Naive thymus-derived CD4-positive, alpha-beta T cell (primary cell): Measurements from ENCODE around the gene JAZF1. TPM values are rescaled to one million over a fixed set of nuclear protein-coding genes. Genes with fewer than 3 reads are reported as not detected.

ENCODE experiments used
- ATAC-seq: fragments of 150-1000 bp; cut with Tn5 transposase; 2 replicates; pipeline ENCODE4 v1.10.0; 2021; ENCODE audit warnings: mild to moderate bottlenecking, moderate library complexity
- CTCF ChIA-PET: fragments of 350-600 bp; sonication (Branson Sonifier 250); formaldehyde crosslinking; loops from one replicate; lab custom pipeline; 2021; ENCODE audit warnings: antibody characterized with exemption; lab: Charles Lee
- POLR2A ChIA-PET: fragments of 350-600 bp; sonication (Branson Sonifier 250); formaldehyde crosslinking; loops from one replicate; lab custom pipeline; 2021; ENCODE audit warnings: antibody characterized with exemption, inconsistent platforms; lab: Charles Lee
- DNase-seq, 9 donors: peaks; one replicate each; pipeline versions ENCODE4 v3.0.0 to v3.0.0-alpha.2; 2020 to 2022; ENCODE audit warnings: mixed read lengths in 1 of 9
- H3K27ac ChIP-seq: one replicate; pipeline ENCODE4 v1.7.0; 2013; ENCODE audit warnings: mild to moderate bottlenecking, low read depth, low read length, moderate library complexity
- H3K27me3 ChIP-seq, 2 donors: one replicate each; pipeline ENCODE4 v1.7.0; 2013; ENCODE audit warnings: low read length in 2 of 2, mild to moderate bottlenecking in 2 of 2, moderate library complexity in 2 of 2; ENCODE audit not compliant: control insufficient read depth in 2 of 2, insufficient read depth in 2 of 2
- H3K36me3 ChIP-seq, 3 experiments: 1 replicate in 2 of 3; 2 replicates in 1 of 3; pipeline ENCODE4 v1.7.0; 2013; ENCODE audit warnings: low read length in 3 of 3, mild to moderate bottlenecking in 3 of 3, moderate library complexity in 1 of 3; ENCODE audit not compliant: insufficient read depth in 3 of 3, control insufficient read depth in 2 of 3
- H3K4me1 ChIP-seq, 2 donors: one replicate each; pipeline ENCODE4 v1.7.0; 2013; ENCODE audit warnings: low read length in 2 of 2, mild to moderate bottlenecking in 2 of 2, moderate library complexity in 1 of 2; ENCODE audit not compliant: control insufficient read depth in 2 of 2, insufficient read depth in 2 of 2
- H3K4me3 ChIP-seq: 2 replicates; pipeline ENCODE4 v1.7.0; 2013; ENCODE audit warnings: mild to moderate bottlenecking, low read length
- H3K9me3 ChIP-seq, 3 experiments: 1 replicate in 2 of 3; 2 replicates in 1 of 3; pipeline ENCODE4 v1.7.0; 2013; ENCODE audit warnings: low read length in 3 of 3; ENCODE audit not compliant: control insufficient read depth in 2 of 3
- H3K27ac Mint-ChIP-seq, 9 donors: one replicate each; pipeline ENCODE4 v1.8.0; 2020 to 2022; ENCODE audit warnings: mixed read lengths in 9 of 9, mild to moderate bottlenecking in 8 of 9, moderate library complexity in 5 of 9, inconsistent platforms in 2 of 9
- H3K27me3 Mint-ChIP-seq, 5 donors: one replicate each; pipeline ENCODE4 v1.8.0; 2021 to 2022; ENCODE audit warnings: mixed read lengths in 5 of 5, mild to moderate bottlenecking in 1 of 5
- H3K36me3 Mint-ChIP-seq, 5 donors: one replicate each; pipeline ENCODE4 v1.8.0; 2020 to 2022; ENCODE audit warnings: mixed read lengths in 5 of 5, mild to moderate bottlenecking in 3 of 5, inconsistent platforms in 1 of 5
- H3K4me1 Mint-ChIP-seq, 7 donors: one replicate each; pipeline ENCODE4 v1.8.0; 2020 to 2022; ENCODE audit warnings: mixed read lengths in 7 of 7, mild to moderate bottlenecking in 3 of 7, inconsistent platforms in 1 of 7
- H3K4me3 Mint-ChIP-seq, 10 donors: one replicate each; pipeline ENCODE4 v1.8.0; 2020 to 2022; ENCODE audit warnings: mild to moderate bottlenecking in 10 of 10, mixed read lengths in 10 of 10, moderate library complexity in 6 of 10, inconsistent platforms in 2 of 10
- H3K9me3 Mint-ChIP-seq, 11 donors: one replicate each; pipeline ENCODE4 v1.8.0; 2020 to 2022; ENCODE audit warnings: mixed read lengths in 11 of 11, mild to moderate bottlenecking in 4 of 11, inconsistent platforms in 1 of 11, moderate library complexity in 1 of 11
- intact Hi-C, 2 donors: fragments of 100-400 bp; cut with micrococcal nuclease; formaldehyde crosslinking; loops; one replicate each; pipeline ENCODE4 v1.15.1; 2023
- polyA plus RNA-seq, 2 donors: library from polyadenylated mRNA; unstranded; fragments of 300-500 nt; fragmentation: Illumina TruSeq; gene quantifications; one replicate each; pipeline ENCODE4 v1.2.3, GENCODE V29; 2021
- total RNA-seq, 6 experiments: library from RNA in 5 of 6; stranded (reverse) in 5 of 6; gene quantifications; 1 replicate in 5 of 6; 2 replicates in 1 of 6; pipeline ENCODE4 v1.2.3 and lab custom pipeline; 2021 to 2026

Gene JAZF1
- total and polyA plus RNA-seq, 7 experiments from 2014 or later = 2.0 to 33.1 (median 3.2) TPM

- Mint-ChIP-seq H3K4me1 (peaks cover 0 to 3% (median 0%) of the 10 kb centered on the region in 7 donors), H3K36me3 (peaks cover 0 to 23% (median 21%) of the 10 kb centered on the region in 5 donors), H3K27ac (peak overlapping the region in 1 of 9 donors; percentile 68), H3K27me3 (peaks cover 0 to 3% (median 0%) of the 10 kb centered on the region in 5 donors), H3K4me3 (no peak overlapping the region), H3K9me3 (peaks cover 0 to 14% (median 3%) of the 10 kb centered on the region in 11 donors)
- no peak for DNase-seq
- Histone ChIP-seq H3K9me3 (no peaks in the 10 kb centered on the region), H3K36me3 (no peaks in the 10 kb centered on the region), H3K4me3 (no peak overlapping the region), H3K27ac (no peak overlapping the region), H3K27me3 (no peaks in the 10 kb centered on the region), H3K4me1 (no peaks in the 10 kb centered on the region)
- ATAC-seq = no peak
- CTCF ChIA-PET = no interaction called here
- POLR2A ChIA-PET = no interaction called here
- intact Hi-C loops = no loop called here
These were observed 240.7 kb downstream of the JAZF1 start for GRCh38 chr7:27939893-27940292.

- no peaks in the 10 kb centered on the region for H3K9me3 ChIP-seq
- Mint-ChIP-seq H3K4me3 (no peak overlapping the region), H3K27ac (peak overlapping the region in 1 of 9 donors; percentile 76), H3K4me1 (peaks cover 0 to 3% (median 0%) of the 10 kb centered on the region in 7 donors), H3K27me3 (peaks cover 0 to 3% (median 0%) of the 10 kb centered on the region in 5 donors), H3K36me3 (peaks cover 0 to 23% (median 15%) of the 10 kb centered on the region in 5 donors), H3K9me3 (peaks cover 0 to 14% (median 3%) of the 10 kb centered on the region in 11 donors)
- no peak for ATAC-seq
- ChIA-PET CTCF (interaction anchor here (0.5 to 1.2 kb wide), 5 partner anchors 9 to 985 kb away, joined by 3 to 4 read pairs (median 4); no protein-coding TSS in a partner anchor), POLR2A (no interaction called here)
- no peaks in the 10 kb centered on the region for H3K4me1 ChIP-seq
- no peak overlapping the region for H3K4me3 ChIP-seq
- H3K36me3 ChIP-seq = no peaks in the 10 kb centered on the region
- no peak for DNase-seq
- H3K27ac ChIP-seq = no peak overlapping the region
- intact Hi-C loops = no loop called here
- H3K27me3 ChIP-seq = no peaks in the 10 kb centered on the region
These were observed 243.9 kb downstream of the JAZF1 start for GRCh38 chr7:27936768-27937102.

GRCh38 chr7:27936047-27936767, 244.4 kb downstream of the JAZF1 start:
- POLR2A ChIA-PET = no interaction called here
- DNase-seq = no peak
- H3K4me1 Mint-ChIP-seq = peaks cover 0 to 3% (median 0%) of the 10 kb centered on the region in 7 donors
- H3K36me3 ChIP-seq = no peaks in the 10 kb centered on the region
- H3K27ac Mint-ChIP-seq = no peak overlapping the region
- no peaks in the 10 kb centered on the region for H3K9me3 ChIP-seq
- intact Hi-C loops = no loop called here
- no peak overlapping the region for H3K4me3 Mint-ChIP-seq
- H3K4me3 ChIP-seq = no peak overlapping the region
- no peak overlapping the region for H3K27ac ChIP-seq
- CTCF ChIA-PET = interaction anchor here (0.5 to 1.2 kb wide), 5 partner anchors 8 to 985 kb away, joined by 3 to 4 read pairs (median 4); no protein-coding TSS in a partner anchor
- H3K27me3 ChIP-seq = no peaks in the 10 kb centered on the region
- H3K36me3 Mint-ChIP-seq = peaks cover 0 to 18% (median 11%) of the 10 kb centered on the region in 5 donors
- H3K27me3 Mint-ChIP-seq = peaks cover 0 to 3% (median 0%) of the 10 kb centered on the region in 5 donors
- no peak for ATAC-seq
- H3K4me1 ChIP-seq = no peaks in the 10 kb centered on the region
- H3K9me3 Mint-ChIP-seq = peaks cover 0 to 11% (median 3%) of the 10 kb centered on the region in 11 donors

GRCh38 chr7:27933671-27934565, 246.7 kb downstream of the JAZF1 start:
- H3K36me3 ChIP-seq = no peaks in the 10 kb centered on the region
- ATAC-seq (no peak), DNase-seq (no peak)
- intact Hi-C loops = loop anchor here in 1 of 2 donors (1.0 kb wide), 1 partner anchor 738 kb away; no protein-coding TSS in a partner anchor
- no peaks in the 10 kb centered on the region for H3K27me3 ChIP-seq
- Mint-ChIP-seq H3K36me3 (peaks cover 0 to 6% (median 0%) of the 10 kb centered on the region in 5 donors), H3K4me1 (peaks cover 0 to 2% (median 0%) of the 10 kb centered on the region in 7 donors), H3K9me3 (peaks cover 0 to 1% (median 0%) of the 10 kb centered on the region in 11 donors), H3K27ac (no peak overlapping the region), H3K4me3 (no peak overlapping the region), H3K27me3 (peaks cover 0 to 3% (median 0%) of the 10 kb centered on the region in 5 donors)
- ChIA-PET CTCF (interaction anchor here (0.6 to 1.3 kb wide), 4 partner anchors 19 to 746 kb away, joined by 3 read pairs; no protein-coding TSS in a partner anchor), POLR2A (no interaction called here)
- no peaks in the 10 kb centered on the region for H3K9me3 ChIP-seq
- H3K4me1 ChIP-seq = no peaks in the 10 kb centered on the region
- no peak overlapping the region for H3K4me3 ChIP-seq
- no peak overlapping the region for H3K27ac ChIP-seq

- Histone ChIP-seq H3K36me3 (no peaks in the 10 kb centered on the region), H3K9me3 (no peaks in the 10 kb centered on the region), H3K4me3 (no peak overlapping the region), H3K27ac (no peak overlapping the region), H3K27me3 (no peaks in the 10 kb centered on the region), H3K4me1 (no peaks in the 10 kb centered on the region)
- POLR2A ChIA-PET = no interaction called here
- Mint-ChIP-seq H3K36me3 (peaks cover 0 to 5% (median 0%) of the 10 kb centered on the region in 5 donors), H3K4me1 (peaks cover 0 to 4% (median 0%) of the 10 kb centered on the region in 7 donors), H3K27me3 (peaks cover 0 to 6% (median 0%) of the 10 kb centered on the region in 5 donors), H3K9me3 (no peaks in the 10 kb centered on the region), H3K4me3 (no peak overlapping the region), H3K27ac (no peak overlapping the region)
- intact Hi-C loops = no loop called here
- DNase-seq (no peak), ATAC-seq (no peak)
- CTCF ChIA-PET = no interaction called here
These were observed 249.6 kb downstream of the JAZF1 start for GRCh38 chr7:27930910-27931476.

- Histone ChIP-seq H3K27me3 (no peaks in the 10 kb centered on the region), H3K27ac (no peak overlapping the region), H3K9me3 (no peaks in the 10 kb centered on the region), H3K4me1 (no peaks in the 10 kb centered on the region), H3K4me3 (no peak overlapping the region), H3K36me3 (no peaks in the 10 kb centered on the region)
- Mint-ChIP-seq H3K9me3 (no peaks in the 10 kb centered on the region), H3K27ac (no peak overlapping the region), H3K4me3 (no peak overlapping the region), H3K36me3 (peaks cover 0 to 5% (median 0%) of the 10 kb centered on the region in 5 donors), H3K27me3 (peaks cover 0 to 3% (median 0%) of the 10 kb centered on the region in 5 donors), H3K4me1 (peaks cover 0 to 12% (median 0%) of the 10 kb centered on the region in 7 donors)
- DNase-seq = no peak
- CTCF ChIA-PET = interaction anchor here (0.7 kb wide), 1 partner anchor 31 kb away, joined by 4 read pairs; no protein-coding TSS in a partner anchor
- POLR2A ChIA-PET = no interaction called here
- ATAC-seq = no peak
- intact Hi-C loops = loop anchor here (10.0 kb wide), 2 partner anchors 96 to 264 kb away; partner anchors contain the start of gene HIBADH (in 1 of the 2)
These were observed 251.5 kb downstream of the JAZF1 start for GRCh38 chr7:27929127-27929526.
